Activated CD4-positive, CD25-positive, alpha-beta regulatory T cell treated with anti-CD3 and anti-CD28 coated beads, Interleukin-2, amount 50 U/mL, for 72 hours (primary cell): ENCODE measurements around the gene SAPCD2.
A peak's percentile ranks its signal among the peaks of the same experiment; 100 is the strongest.
"Not testable (repeated sequence)": the region's sequence is repeated elsewhere in the genome, so short reads cannot be mapped to it uniquely, and the experiment has no call there.

ENCODE experiments used
- DNase-seq: peaks from one replicate; pipeline ENCODE4 v3.0.0; 2021

The SAPCD2 gene

DNA sequence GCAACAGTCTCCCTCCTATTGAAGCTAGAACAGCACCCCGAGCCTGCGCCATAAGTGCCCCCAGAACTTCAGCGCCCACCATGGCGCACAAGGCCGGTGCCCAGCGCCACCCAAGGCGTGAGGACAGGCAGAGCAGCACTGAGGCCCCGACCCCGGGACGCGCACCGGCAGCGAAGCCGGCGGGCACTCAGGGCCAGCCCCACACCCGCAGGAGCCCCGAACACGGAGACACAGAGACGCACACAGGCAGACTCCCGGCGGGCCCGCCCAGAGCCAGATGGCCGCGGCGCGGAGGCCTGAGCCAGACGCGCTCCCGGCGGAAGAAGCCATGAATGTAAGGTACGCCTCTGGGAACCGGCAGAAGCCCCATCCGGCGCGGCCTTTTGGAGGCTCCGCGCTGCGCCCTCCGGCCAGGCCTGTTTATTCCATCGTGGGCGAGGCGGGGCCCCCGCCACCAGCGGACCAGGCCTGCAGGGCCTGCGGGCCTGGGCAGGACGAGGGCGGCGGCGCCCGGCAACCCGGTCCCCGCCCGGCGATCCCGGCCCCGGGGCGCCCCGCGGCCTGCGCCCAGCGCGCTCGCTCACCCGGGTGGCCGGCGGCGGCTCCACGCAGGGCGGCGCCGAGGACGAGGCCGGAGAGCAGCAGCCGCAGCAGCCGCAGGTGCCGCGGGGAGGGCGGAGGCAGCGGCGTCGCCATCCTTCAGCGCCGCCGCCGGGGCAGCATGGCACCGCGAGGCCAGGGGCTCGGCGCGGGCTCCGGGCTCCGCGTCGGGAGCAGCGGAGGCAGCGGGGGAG is 24.9 kb downstream of the SAPCD2 start:
- DNase-seq, result no peak

DNA sequence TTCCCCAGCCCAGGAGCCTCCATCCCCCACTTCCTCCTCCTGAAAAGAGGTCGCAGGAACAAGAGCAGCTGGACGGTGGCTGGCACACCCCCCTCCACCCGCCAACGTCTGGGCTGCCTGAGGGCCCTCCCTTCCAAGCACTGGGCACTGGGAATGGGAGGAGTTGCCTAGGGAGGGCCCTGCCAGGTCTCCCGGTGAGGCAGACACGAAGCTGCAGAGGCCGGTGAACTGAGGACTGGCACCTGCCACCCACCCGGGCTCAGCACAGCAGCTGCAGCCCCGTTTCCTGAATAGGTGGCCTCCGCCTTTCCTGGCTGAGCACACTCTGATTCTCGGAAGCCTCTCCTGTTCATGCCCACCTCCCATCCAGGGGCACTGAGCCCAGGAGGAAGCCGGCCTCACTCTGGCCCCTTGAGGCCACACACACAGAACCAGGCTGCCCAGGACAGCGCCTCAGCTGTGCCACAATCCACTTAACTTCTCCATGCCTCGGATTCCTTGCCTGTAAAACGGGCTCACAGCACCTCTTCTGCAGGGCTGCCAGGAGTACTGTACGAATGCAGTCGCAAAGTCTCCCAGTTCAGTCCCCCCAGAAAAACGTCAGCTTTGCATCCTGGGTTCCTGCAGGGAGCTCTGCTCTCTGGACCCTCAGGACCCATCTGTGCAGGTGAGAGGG is 25.7 kb downstream of the SAPCD2 start:
- DNase-seq, result no peak

DNA sequence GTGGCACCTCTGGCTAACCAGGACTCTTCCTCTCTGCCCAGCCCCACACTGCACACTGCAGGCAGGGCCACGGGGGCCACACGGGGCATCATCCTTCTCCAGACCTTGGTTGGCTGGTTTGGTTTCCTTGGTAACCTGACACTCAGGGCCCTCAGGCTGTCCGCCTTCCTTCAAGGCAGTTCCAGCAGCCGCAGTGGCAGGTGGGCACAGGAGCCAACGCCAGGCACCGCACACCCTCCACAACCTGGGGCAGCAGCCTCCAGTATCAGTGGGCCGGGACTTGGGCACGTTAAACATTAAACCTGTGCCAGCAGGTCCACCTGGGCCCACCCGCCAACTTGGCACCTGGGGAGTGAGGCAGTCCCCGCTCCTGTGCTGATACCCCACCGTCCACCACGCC is 26.3 kb downstream of the SAPCD2 start:
- DNase-seq, result no peak

DNA sequence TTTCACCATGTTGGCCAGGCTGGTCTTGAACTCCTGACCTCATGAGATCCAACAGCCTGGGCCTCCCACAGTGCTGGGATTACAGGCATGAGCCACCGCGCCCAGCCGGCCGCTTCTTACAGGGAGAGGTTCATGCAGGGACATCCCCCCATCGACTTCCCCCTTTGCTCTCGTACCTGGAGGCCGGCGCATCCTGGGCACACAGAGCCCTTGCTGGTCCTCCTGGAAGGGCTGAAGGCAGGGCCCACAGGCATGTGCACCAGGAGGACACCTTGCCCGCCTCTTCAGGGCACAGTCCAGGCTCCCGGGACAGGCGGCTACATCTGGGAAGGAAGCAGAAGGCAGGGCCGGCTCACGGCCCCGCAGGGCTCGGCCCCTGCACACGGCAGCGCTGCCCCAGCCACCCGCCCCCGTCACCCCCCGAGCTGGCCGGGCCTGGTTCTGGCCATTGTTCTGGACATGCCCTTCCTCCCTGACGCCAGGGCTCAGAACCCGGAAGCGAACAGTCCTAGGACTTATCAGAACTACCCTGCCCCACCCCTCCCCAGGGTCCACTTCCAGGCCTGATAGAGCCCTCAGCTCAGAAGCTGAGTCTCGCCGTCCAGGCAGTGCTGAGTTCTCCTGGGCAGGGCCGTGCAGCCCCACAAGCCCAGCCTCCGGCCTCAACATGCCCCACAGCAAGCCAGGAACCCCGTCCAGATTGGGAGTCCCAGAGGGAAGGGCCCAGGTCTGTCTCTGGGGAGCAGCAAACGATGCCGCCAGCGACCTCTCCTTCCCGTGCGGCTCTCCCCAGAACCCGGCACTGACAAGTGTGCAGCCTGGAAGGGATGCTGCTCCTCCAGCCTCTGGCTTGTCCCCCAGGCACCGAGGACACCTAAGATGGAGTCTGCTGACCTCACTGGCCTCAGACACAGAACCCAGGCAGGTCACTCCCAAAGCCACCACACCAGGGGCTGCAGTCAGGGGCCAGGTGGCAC is 27.3 kb downstream of the SAPCD2 start:
- DNase-seq, result no peak

DNA sequence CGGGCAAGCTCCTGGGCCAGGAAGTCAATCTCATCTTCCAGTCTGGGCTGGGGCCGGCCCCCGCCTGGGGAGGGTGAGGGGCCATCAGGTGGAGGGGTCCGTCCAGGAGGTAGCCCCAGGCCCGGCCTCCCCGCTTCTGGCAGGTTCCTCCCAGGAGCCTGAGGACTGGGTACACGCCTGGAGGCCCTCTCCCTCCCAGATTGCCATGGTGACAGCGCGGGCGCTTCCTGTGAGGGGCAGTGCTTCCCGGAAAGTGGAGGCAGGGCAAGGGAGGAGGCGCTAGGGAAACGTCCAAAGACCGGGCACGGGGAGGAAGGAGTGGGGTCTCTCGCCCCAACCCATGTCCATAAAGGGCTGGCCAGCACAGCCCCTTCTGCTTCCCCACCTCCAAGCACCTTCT is 29.2 kb downstream of the SAPCD2 start:
- no peak for DNase-seq

DNA sequence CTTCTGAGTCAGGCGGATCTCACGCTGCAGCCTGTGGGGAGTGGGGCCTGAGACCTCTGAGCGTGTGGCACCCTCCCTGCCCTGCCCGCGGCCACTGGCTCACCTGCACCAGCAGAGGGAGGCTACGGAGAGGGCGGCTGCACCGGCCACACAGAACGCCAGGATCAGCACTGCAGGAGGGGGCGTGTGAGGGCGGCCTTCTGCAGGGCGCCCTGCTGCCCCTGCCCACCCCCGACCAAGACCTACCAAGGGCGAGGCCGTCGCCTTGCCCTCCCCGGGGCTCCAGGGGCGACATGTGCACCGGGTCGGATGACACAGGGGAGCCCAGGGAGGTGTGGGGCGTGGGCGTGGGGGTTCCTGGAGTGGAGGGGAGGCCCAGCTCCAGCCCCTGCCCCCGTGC is 29.8 kb downstream of the SAPCD2 start:
- no peak for DNase-seq

DNA sequence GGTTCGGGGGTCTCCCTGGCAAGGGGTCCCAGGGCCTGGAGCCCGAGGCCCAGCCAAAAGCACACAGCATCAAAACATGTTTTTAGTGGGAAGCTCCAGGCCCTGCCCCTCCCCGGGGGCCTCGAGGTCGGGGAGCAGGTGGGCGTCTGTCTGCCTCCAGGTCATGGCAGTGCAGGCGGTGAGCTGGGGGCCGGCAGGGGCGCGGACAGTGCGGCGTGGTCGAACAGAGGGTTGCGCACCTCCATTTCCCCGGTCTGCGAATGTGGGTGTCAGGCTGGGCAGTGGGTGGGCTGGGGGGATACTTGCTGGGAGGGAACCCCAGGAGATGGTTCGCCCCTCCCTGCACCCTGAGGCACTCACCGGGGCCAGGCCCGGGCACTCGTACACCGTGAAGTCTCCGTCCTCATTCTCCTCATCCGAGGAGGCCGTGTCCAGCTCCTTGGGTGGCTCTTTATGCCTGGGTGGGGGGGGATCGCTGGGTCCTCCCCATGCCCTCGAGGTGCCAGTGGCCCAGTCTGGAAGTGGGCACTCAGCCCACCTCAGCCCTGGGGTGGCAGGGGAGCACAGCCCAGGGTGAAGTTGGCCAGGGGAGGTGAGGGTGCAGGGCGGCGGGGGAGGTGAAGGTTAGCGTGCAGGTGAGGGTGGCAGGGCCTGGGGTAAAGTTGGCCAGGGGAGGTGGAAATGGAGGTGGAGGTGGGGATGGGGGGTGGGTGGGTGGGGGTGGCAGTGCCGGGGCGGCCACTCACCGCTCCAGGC is 30.6 kb downstream of the SAPCD2 start:
- DNase-seq, result no peak

DNA sequence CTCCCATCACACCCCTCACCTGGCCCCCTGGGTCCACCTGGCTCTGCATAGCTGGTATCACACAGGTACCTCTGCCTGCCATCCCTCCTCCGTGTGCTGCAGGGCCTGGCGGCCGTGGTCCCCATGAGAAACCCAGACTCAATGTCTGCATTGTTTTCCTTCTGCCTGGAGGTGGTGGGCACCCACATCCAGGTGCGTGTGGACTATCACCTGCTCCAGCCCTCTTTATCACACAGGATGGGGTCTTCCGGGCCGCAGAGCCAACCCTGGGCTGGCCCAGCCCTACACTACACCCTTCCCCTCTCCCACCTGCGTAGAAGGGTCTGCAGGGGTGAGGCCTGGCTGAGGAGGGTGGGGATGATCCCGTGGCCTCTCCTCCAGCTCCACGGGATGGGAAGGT is 31.4 kb downstream of the SAPCD2 start:
- no peak for DNase-seq

DNA sequence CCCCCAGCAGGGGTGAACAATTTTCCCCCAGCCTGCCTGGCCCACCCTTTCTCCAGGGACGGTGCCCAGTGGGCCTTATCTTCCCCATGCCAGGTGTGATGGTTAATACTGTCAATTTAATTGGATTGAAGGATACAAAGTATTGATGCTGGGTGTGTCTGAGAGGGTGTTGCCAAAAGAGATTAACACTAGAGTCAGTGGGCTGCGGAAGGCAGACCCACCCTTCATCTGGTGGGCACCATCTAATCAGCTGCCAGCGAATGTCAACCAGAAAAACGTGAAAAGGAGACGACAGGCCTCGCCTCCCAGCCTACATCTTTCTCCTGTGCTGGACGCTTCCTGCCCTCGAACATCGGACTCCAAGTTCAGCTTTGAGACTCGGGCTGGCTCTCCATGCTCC is 32.9 kb downstream of the SAPCD2 start:
- DNase-seq, result no peak

DNA sequence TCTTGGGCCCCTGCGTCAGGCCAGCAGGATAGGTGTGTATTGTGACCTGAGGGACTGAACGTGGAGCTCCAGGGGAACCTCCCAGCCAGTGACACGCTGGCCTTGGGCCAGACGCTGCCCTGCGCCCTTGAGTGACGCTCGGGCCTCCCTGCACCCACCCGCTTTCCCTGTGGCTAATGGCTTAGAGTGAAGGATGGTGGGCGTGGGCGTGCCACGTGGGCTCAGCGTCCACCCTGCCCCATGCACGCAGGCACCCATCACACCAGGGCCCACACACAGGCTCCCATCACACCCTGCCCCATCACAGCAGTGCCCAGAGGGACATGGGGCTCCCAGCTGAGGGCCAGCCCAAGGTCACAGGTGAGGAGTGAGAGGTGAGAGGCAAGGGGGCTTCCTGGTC is 33.3 kb downstream of the SAPCD2 start:
- no peak for DNase-seq

DNA sequence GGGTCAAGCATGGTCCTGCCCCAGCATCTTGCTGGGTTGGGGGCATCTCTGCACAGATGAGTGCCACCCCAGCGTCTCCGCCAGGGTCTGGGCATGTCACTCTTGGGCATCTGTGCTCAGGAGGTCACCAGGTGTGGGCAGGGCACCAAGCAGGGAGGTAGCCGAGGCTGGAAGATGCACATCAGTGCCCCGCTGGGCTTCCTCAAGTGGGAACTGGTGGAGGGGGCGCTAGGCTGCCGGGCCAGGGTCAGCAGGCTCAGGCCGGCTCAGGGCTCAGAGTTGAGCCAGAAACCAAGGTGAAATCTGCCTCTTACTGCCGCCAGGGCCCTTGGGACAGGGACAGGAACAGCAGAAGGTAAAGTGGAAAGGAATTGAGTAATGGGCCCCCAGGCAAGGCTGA is 34.4 kb downstream of the SAPCD2 start:
- DNase-seq, result no peak

DNA sequence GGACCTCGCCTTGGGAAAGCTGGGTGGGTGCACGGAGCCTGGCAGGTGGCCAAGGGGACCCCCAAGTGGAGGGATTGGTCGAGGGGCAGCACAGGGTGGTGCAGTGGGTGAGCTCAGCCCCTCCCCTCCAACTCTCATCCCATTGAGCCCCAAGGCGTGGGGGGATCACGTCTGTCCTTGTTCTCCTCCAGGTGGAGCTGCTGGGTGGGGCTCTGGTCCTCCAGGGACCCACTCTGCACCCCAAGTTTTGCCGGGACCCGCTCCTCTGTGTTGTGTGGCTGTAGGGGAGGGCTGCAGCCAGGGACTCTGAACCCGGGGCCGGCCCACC is 34.9 kb downstream of the SAPCD2 start:
- no peak for DNase-seq

DNA sequence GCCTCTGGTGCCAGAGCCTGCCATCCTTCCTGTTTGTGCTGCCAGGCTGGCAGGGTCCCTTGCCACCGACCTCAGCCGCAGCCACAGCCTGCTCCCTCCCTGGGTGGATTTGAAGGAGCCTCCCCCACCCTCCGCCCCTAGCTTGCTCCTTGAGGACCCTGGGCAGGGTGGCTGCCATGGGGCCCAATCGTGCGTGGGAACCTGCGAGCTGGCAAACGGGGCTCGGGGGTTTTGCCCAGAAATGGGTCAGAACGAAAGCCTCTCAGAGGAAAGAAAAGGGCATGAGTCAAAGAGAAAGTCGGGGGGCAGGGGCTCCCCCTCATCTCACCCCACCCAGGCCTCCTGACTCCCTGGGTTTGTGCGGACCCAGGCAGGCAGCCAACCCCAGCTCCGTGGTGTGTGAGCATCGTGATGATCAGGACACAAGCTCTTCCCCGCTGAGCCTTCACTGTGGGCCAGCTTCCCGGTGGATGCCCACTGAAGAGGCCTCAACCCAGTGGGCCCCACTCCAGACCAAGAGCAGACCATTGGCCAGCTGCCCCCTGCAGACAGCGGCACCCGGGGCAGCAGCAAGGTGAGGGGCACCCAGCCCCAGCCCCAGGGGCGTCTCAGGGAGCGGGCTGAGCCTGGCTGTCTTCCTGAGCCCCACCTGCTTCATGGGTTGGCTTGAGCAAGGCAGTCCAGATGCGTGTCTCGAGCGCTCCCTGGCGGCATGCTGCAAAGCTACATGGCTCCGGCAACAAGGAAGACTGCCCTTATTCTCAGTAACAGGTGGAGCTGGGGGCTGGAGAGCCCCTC is 35.4 kb downstream of the SAPCD2 start:
- DNase-seq, result peak; percentile 89

DNA sequence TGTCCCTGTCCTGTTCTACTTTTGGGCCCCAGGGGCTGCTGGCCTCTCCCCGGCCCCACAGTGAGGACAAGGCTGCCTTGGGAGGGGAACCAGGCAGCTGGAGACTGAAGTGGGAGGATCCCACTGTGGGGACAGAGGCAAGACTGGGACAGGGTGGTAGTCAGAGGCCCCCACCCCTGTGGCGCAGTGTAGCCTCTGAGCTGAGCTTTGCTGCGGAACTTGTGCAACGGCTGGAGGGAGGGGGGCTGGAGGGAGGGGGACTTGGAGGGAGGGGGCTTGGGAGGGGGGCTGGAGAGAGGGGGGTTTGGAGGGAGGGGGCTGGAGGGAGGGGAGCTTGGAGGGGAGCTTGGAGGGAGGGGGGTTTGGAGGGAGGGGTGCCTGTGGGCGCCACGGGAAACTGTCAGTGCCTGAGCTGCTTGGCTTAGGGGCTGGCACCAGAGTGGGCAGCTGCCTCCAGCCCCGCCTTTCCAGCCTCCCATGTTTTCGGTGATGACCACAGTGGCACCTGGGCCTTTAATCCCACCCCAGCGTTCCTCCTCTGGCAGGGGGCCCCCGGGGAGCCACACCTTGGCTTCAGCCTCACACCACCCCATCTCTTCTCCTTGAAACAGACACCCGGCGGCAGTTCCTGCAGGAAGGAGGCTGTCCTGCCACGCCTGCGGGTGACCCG is 36.2 kb downstream of the SAPCD2 start:
- DNase-seq, result no peak

DNA sequence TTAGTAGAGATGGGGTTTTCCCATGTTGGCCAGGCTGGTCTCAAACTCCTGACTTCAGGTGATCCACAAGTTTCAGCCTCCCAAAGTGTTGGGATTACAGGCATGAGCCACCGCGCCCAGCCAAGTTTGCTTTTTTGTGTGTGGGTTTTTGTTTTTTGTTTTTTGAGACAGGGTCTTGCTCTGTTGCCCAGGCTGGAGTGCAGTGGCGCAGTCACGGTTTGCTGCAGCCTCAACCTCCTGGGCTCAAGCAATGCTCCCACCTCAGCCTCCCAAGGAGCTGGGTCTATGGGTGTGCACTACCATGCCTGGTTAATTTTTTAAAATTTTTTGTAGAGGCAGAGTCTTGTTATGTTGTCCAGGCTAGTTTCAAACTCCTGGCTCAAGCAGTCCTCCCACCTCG is 36.9 kb downstream of the SAPCD2 start:
- not testable (repeated sequence) for DNase-seq

DNA sequence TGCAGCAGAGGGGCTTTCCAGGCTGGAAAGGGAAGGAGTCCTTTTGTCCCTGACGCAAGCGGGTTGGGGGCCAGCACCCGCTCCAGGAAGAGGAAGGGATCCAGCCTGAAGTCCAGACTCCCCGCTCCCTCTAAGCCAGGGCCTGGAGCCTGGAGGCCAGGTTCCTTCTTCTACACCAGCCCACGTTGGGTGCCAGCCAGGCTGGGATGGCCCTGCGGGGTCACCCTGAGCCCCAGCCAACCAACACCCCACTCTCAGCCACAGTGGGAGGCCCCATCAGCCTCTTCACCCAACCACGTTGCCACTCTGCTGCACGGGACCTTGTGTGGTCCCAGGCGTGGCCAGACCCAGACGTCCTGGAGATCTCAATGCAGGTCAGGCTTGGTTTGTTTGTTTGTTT is 37.5 kb downstream of the SAPCD2 start:
- DNase-seq, result no peak

DNA sequence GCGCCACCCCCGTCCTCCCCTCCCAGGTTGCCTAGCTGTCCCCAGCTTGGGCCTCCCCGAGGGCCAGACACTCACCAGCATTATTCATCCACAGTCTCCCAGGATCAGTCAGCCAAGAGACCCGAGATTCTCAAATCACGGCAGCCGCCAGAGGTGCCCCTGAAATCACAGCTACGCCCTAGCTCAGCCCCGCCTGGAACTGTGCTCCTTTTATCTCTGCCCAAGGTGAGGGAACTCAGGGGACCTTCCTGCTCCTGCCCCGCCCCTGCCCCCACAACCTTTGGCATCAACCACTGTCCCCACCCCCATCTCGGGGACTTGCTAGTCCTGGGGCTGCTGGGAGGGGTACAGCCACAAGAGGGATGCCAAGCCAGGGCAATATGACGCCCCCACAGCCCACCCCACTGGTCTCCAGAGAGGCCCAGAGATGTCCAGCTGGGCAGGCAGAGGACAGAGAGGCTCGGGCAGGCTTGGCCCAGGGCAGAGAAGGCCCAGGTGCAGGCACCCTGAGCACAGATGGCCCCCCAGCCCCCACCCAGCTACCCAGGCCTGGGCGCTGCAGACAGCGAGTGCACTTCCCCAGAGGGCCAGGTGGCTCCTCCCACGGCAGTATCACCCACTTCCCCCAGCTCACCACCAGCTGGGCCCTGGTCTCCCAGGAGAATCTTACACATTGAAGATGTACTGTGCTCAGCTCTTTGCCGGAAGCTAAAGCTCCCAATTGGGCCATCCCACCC is 38.3 kb downstream of the SAPCD2 start, which contains the start of gene FUT7:
TSS of gene FUT7 (minus strand) at position 185 of the 737 bp plus-strand sequence. CDS start at position 88, 97 bp downstream.
- no peak for DNase-seq

DNA sequence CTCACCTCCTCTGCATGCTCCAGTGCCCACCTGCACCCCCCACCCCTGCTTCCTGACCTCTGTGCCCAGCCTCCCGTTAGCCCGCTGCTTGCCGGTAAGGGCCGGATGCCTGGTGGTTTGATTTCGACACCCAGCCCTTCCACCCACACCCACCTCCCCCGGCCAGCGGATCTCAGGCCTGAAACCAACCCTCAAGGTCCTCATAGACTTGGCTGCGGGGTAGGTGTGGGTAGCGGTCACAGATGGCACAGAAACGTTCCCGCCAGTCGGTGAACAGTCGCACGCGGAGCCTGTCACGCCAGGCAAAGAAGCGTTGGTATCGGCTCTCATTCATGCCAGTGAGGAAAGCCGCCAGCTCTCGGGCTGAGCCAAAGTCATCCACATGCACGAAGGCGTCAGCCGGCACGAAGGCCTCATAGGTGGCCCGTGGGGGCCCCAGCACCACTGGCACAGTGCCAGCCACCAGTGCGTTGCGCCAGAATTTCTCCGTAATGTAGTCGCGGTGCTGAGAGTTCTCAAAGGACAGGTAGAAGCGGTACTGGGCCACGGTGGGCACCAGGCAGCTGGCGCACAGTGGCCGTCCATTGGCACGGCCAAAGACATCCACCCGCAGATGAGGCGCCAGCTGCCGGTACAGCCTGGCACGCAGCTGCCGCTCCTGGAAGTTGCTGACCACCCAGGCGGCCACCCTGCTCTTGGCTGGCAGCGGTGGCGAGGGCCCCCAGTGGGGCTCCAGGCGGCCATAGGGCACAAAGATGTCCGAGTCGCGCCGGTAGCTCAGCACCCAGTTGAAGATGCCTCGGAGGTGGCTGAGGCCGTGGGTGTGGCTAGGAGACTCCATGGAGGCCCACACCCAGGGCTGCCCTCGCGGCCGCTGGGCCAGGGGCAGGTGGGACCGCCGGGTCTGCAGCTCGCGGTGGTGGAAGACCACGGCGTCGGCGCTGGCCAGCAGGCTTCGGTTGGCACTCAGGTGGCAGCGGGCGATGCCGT is 39.5 kb downstream of the SAPCD2 start:
- DNase-seq, result peak; percentile 69

DNA sequence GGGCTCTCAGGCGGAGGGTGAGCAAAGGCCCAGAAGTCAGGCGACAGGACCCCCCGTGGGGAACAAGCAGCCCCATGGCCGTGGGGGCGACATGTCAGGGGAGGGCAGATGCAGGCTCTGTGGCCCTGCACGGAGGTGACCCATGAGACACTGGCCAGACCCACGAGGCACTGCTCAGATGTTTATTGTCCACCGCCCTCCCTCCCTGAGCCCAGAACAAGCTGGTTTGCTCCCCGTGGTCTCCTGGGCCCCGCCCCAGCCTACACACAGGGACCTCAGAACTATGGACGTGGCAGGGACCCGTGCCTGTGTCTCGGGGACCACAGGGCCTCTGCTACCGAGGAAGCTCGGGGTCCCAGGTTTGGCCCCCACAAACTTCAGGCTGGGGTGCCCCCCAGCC is 40.4 kb downstream of the SAPCD2 start:
- DNase-seq, result no peak
